Fibroblast of upper back skin (primary cell): ENCODE measurements around the gene DNAH10.
"Not testable (repeated sequence)": the region's sequence is repeated elsewhere in the genome, so short reads cannot be mapped to it uniquely, and the experiment has no call there.

Source experiments
- DNase-seq: peaks from one replicate; pipeline ENCODE4 v3.0.0-alpha.2; 2013

The DNAH10 gene

GRCh38 chr12:123910761-123911193 is 148.7 kb downstream of the DNAH10 start:
- no peak for DNase-seq

- DNase-seq, result not testable (repeated sequence)
Measured at GRCh38 chr12:123911672-123912409, 149.7 kb downstream of the DNAH10 start.

- no peak for DNase-seq
Measured at GRCh38 chr12:123912415-123913380, 150.6 kb downstream of the DNAH10 start.

GRCh38 chr12:123914726-123915333 is 152.7 kb downstream of the DNAH10 start:
- DNase-seq, result no peak

GRCh38 chr12:123916729-123917128 is 154.6 kb downstream of the DNAH10 start:
- DNase-seq, result peak; percentile 41

- no peak for DNase-seq
Measured at GRCh38 chr12:123917337-123917850, 155.3 kb downstream of the DNAH10 start.

GRCh38 chr12:123919980-123920360 is 157.9 kb downstream of the DNAH10 start:
- DNase-seq, result peak; percentile 33

- no peak for DNase-seq
Measured at GRCh38 chr12:123923038-123923437, 160.9 kb downstream of the DNAH10 start.

- DNase-seq, result no peak
Measured at GRCh38 chr12:123923927-123924326, 161.8 kb downstream of the DNAH10 start.

- no peak for DNase-seq
Measured at GRCh38 chr12:123924539-123924938, 162.4 kb downstream of the DNAH10 start.

- DNase-seq, result no peak
Measured at GRCh38 chr12:123928274-123928865, 166.3 kb downstream of the DNAH10 start.

- DNase-seq, result no peak
Measured at GRCh38 chr12:123928897-123929296, 166.8 kb downstream of the DNAH10 start.

GRCh38 chr12:123929946-123930583 is 168.0 kb downstream of the DNAH10 start:
- DNase-seq, result no peak

- DNase-seq, result no peak
Measured at GRCh38 chr12:123931686-123932321, 169.7 kb downstream of the DNAH10 start.

- no peak for DNase-seq
Measured at GRCh38 chr12:123933214-123933613, 171.1 kb downstream of the DNAH10 start.

GRCh38 chr12:123934016-123934620 is 172.0 kb downstream of the DNAH10 start:
- DNase-seq, result no peak

GRCh38 chr12:123934829-123935228 is 172.7 kb downstream of the DNAH10 start:
- DNase-seq, result peak; percentile 46

- no peak for DNase-seq
Measured at GRCh38 chr12:123935956-123936355, 173.9 kb downstream of the DNAH10 start.

GRCh38 chr12:123936471-123936870 is 174.4 kb downstream of the DNAH10 start:
- DNase-seq, result no peak

- DNase-seq, result no peak
Measured at GRCh38 chr12:123936956-123937706, 175.0 kb downstream of the DNAH10 start.
